ENCODE data around the gene NTMT1. TPM values are rescaled to one million over a fixed set of nuclear protein-coding genes. Genes with fewer than 3 reads are reported as not detected.

NTMT1 gene
- total RNA-seq, 1 experiment from 2014 or later: 50.2 TPM

- TF ChIP-seq EZH2phosphoT487 (IDR thresholded peaks at IDR 0.05; ENCODE audit: borderline replicate concordance, low read length): no peak
- H3K9ac ChIP-seq (ENCODE audit: low read length): no peak overlapping the region
- peak overlapping the region; percentile 65; the same call in 1 of the 2 replicates for H2AFZ ChIP-seq (ENCODE audit: low read length)
- peak overlapping the region; percentile 76 for H3K4me2 ChIP-seq (ENCODE audit: low read length)
- POLR2A ChIA-PET (ENCODE audit: unreplicated experiment): no interaction called here
- H3K27ac ChIP-seq (ENCODE audit: low read length): no peak overlapping the region
- peak overlapping the region; percentile 61 for H3K4me3 ChIP-seq (ENCODE audit: low read length)
- H3K9me2 ChIP-seq (replicated peaks; ENCODE audit: low read length): no peaks in the 10 kb centered on the region
- no peaks in the 10 kb centered on the region for H3K9me3 ChIP-seq (ENCODE audit: low read length)
- intact Hi-C loops (cut with micrococcal nuclease): no loop called here
- CTCF ChIA-PET: no interaction called here
- no peaks in the 10 kb centered on the region for H3K4me1 ChIP-seq (ENCODE audit: insufficient read depth, low read length)
- no peaks in the 10 kb centered on the region for H4K20me1 ChIP-seq (ENCODE audit: low read length)
- no peaks in the 10 kb centered on the region for H3F3A ChIP-seq (ENCODE audit: low read length, unreplicated experiment)
- ATAC-seq: peak; percentile 34
- BruUV-seq (replicated peaks): no TSS peak
- no peaks in the 10 kb centered on the region for H3K36me3 ChIP-seq (ENCODE audit: low read depth, low read length)
- no peaks in the 10 kb centered on the region for H3K27me3 ChIP-seq (ENCODE audit: low read length)
- no peaks in the 10 kb centered on the region for H3K79me2 ChIP-seq (ENCODE audit: low read length)
- DNase-seq: no peak
Measured at GRCh38 chr9:129619787-129620668, 5.9 kb upstream of the NTMT1 start.

GRCh38 chr9:129620669-129621295, 5.2 kb upstream of the NTMT1 start, which contains the start of gene C9orf50:
TSS of gene C9orf50 (minus strand) at chr9:129621101. CDS start at chr9:129620574, 527 bp downstream.
- Histone ChIP-seq H3K27me3 (ENCODE audit: low read length) (no peaks in the 10 kb centered on the region), H3K9me3 (ENCODE audit: low read length) (no peaks in the 10 kb centered on the region), H3K4me3 (ENCODE audit: low read length) (peak within 1 kb of the TSS; percentile 61), H3K9me2 (replicated peaks; ENCODE audit: low read length) (no peaks in the 10 kb centered on the region), H3K9ac (ENCODE audit: low read length) (no peak within 1 kb of the TSS), H4K20me1 (ENCODE audit: low read length) (no peaks in the 10 kb centered on the region), H3K36me3 (ENCODE audit: low read depth, low read length) (no peaks in the 10 kb centered on the region), H3K4me1 (ENCODE audit: insufficient read depth, low read length) (no peaks in the 10 kb centered on the region), H3F3A (ENCODE audit: low read length, unreplicated experiment) (no peaks in the 10 kb centered on the region), H3K4me2 (ENCODE audit: low read length) (peak within 1 kb of the TSS; percentile 76), H3K27ac (ENCODE audit: low read length) (no peak within 1 kb of the TSS), H3K79me2 (ENCODE audit: low read length) (no peaks in the 10 kb centered on the region), H2AFZ (ENCODE audit: low read length) (peak within 1 kb of the TSS; percentile 65; the same call in 1 of the 2 replicates)
- ChIA-PET POLR2A (ENCODE audit: unreplicated experiment) (no interaction called here), CTCF (no interaction called here)
- BruUV-seq (replicated peaks): no TSS peak
- no peak for ATAC-seq
- no peak for DNase-seq
- intact Hi-C loops (cut with micrococcal nuclease): no loop called here
- TF ChIP-seq CTCF (conservative IDR thresholded peaks at IDR 0.05; ENCODE audit: low read depth, low read length) (no peak), EZH2 (IDR thresholded peaks at IDR 0.05; ENCODE audit: low read length, unreplicated experiment) (no peak), EZH2phosphoT487 (IDR thresholded peaks at IDR 0.05; ENCODE audit: borderline replicate concordance, low read length) (no peak)

- H3K79me2 ChIP-seq (ENCODE audit: low read length): peaks cover 25% of the 10 kb centered on the region
- TF ChIP-seq EZH2phosphoT487 (IDR thresholded peaks at IDR 0.05; ENCODE audit: borderline replicate concordance, low read length) (no peak), EZH2 (IDR thresholded peaks at IDR 0.05; ENCODE audit: low read length, unreplicated experiment) (no peak), CTCF (conservative IDR thresholded peaks at IDR 0.05; ENCODE audit: low read depth, low read length) (no peak)
- POLR2A ChIA-PET (ENCODE audit: unreplicated experiment): no interaction called here
- no peaks in the 10 kb centered on the region for H3K36me3 ChIP-seq (ENCODE audit: low read depth, low read length)
- peaks cover 19% of the 10 kb centered on the region for H3K4me1 ChIP-seq (ENCODE audit: insufficient read depth, low read length)
- H3K9me2 ChIP-seq (replicated peaks; ENCODE audit: low read length): no peaks in the 10 kb centered on the region
- no peaks in the 10 kb centered on the region for H3K27me3 ChIP-seq (ENCODE audit: low read length)
- no peaks in the 10 kb centered on the region for H3K9me3 ChIP-seq (ENCODE audit: low read length)
- ATAC-seq: no peak
- peak overlapping the region; percentile 61; the same call in 1 of the 2 replicates for H2AFZ ChIP-seq (ENCODE audit: low read length)
- no peak overlapping the region for H3K9ac ChIP-seq (ENCODE audit: low read length)
- DNase-seq: no peak
- intact Hi-C loops (cut with micrococcal nuclease): no loop called here
- no peaks in the 10 kb centered on the region for H3F3A ChIP-seq (ENCODE audit: low read length, unreplicated experiment)
- H3K27ac ChIP-seq (ENCODE audit: low read length): no peak overlapping the region
- CTCF ChIA-PET: interaction anchor here (0.5 to 1.7 kb wide), 3 partner anchors 157 to 492 kb away, joined by 3 to 7 read pairs (median 4); no protein-coding TSS in a partner anchor
- peak overlapping the region; percentile 19; the same call in 1 of the 2 replicates for H3K4me2 ChIP-seq (ENCODE audit: low read length)
- H3K4me3 ChIP-seq (ENCODE audit: low read length): no peak overlapping the region
- no TSS peak for BruUV-seq (replicated peaks)
- H4K20me1 ChIP-seq (ENCODE audit: low read length): peaks cover 12% of the 10 kb centered on the region; the same call in 1 of the 2 replicates
Measured at GRCh38 chr9:129623331-129623730, 2.6 kb upstream of the NTMT1 start.

Measured in PC-3 (cell line).